Upper lobe of right lung (tissue), 1 donor: ENCODE data around the gene FARSB. TPM values are rescaled to one million over a fixed set of nuclear protein-coding genes. Genes with fewer than 3 reads are reported as not detected.
A peak's percentile ranks its signal among the peaks of the same experiment; 100 is the strongest.

Source experiments
- ATAC-seq: fragments of 200-7000 bp; cut with Tn5 transposase; one replicate; pipeline ENCODE4 v1.9.1; 2020; ENCODE audit warnings: mild to moderate bottlenecking, moderate library complexity
- DNase-seq: peaks from one replicate; pipeline ENCODE4 v3.0.0-alpha.2; 2020
- H3K27ac ChIP-seq: fragments of 200-600 bp; one replicate; pipeline ENCODE4 v1.8.0; 2022
- H3K27me3 ChIP-seq: fragments of 200-600 bp; one replicate; pipeline ENCODE4 v1.8.0; 2022; ENCODE audit warnings: mild to moderate bottlenecking
- H3K36me3 ChIP-seq: fragments of 200-600 bp; one replicate; pipeline ENCODE4 v1.8.0; 2022
- H3K4me1 ChIP-seq: fragments of 200-600 bp; one replicate; pipeline ENCODE4 v1.8.0; 2022
- H3K4me3 ChIP-seq: fragments of 200-600 bp; one replicate; pipeline ENCODE4 v1.8.0; 2022; ENCODE audit warnings: mild to moderate bottlenecking
- H3K9me3 ChIP-seq: fragments of 200-600 bp; one replicate; pipeline ENCODE4 v1.8.0; 2022
- CTCF ChIP-seq: fragments of 200-600 bp; IDR thresholded peaks from one replicate; pipeline ENCODE4 v1.8.0; 2022; ENCODE audit warnings: antibody characterized with exemption
- intact Hi-C: fragments of 100-400 bp; cut with DNase I; formaldehyde crosslinking; loops from one replicate; pipeline ENCODE4 v1.11.0; 2022
- total RNA-seq: library from RNA; stranded (reverse); fragmentation: NEBNext Ultra II Directional; extraction: Animal tissue kit (Norgen Biotek cat#: 25700); gene quantifications from one replicate; pipeline ENCODE4 v1.2.1, GENCODE V29; 2021
- donor health status: DM: no; HTN: yes; CAD: no; lungs with severe emphysema.

FARSB gene
- total RNA-seq, 1 donor from 2014 or later = 12.0 TPM

GRCh38 chr2:222627764-222628163 is 28.1 kb downstream of the FARSB start:
- Histone ChIP-seq H3K27me3 (no peaks in the 10 kb centered on the region), H3K9me3 (no peaks in the 10 kb centered on the region), H3K36me3 (peaks cover 82% of the 10 kb centered on the region), H3K4me3 (no peak overlapping the region), H3K4me1 (no peaks in the 10 kb centered on the region), H3K27ac (no peak overlapping the region)
- TF ChIP-seq CTCF = no peak
- ATAC-seq = no peak
- intact Hi-C loops = no loop called here
- DNase-seq = no peak

- intact Hi-C loops = no loop called here
- DNase-seq = no peak
- no peak for TF ChIP-seq CTCF
- H3K27ac ChIP-seq = no peak overlapping the region
- ATAC-seq = peak; percentile 45
- peaks cover 77% of the 10 kb centered on the region for H3K36me3 ChIP-seq
- H3K4me1 ChIP-seq = no peaks in the 10 kb centered on the region
- no peaks in the 10 kb centered on the region for H3K27me3 ChIP-seq
- no peaks in the 10 kb centered on the region for H3K9me3 ChIP-seq
- no peak overlapping the region for H3K4me3 ChIP-seq
Observed at GRCh38 chr2:222623756-222624309, 32.1 kb downstream of the FARSB start.

GRCh38 chr2:222622910-222623309 is 33.0 kb downstream of the FARSB start:
- H3K36me3 ChIP-seq = peaks cover 69% of the 10 kb centered on the region
- ATAC-seq = peak; percentile 73
- H3K27ac ChIP-seq = no peak overlapping the region

GRCh38 chr2:222621893-222622292 is 34.0 kb downstream of the FARSB start:
- ATAC-seq = no peak
- H3K36me3 ChIP-seq = peaks cover 69% of the 10 kb centered on the region
- no peaks in the 10 kb centered on the region for H3K9me3 ChIP-seq
- H3K4me1 ChIP-seq = no peaks in the 10 kb centered on the region
- intact Hi-C loops = no loop called here
- H3K4me3 ChIP-seq = no peak overlapping the region
- no peak for TF ChIP-seq CTCF
- H3K27me3 ChIP-seq = no peaks in the 10 kb centered on the region
- H3K27ac ChIP-seq = no peak overlapping the region
- DNase-seq = no peak

More at GRCh38 chr2:222622910-222623309, 33.0 kb downstream of the FARSB start:
- H3K9me3 ChIP-seq = no peaks in the 10 kb centered on the region
- intact Hi-C loops = no loop called here
- no peak for TF ChIP-seq CTCF
- no peaks in the 10 kb centered on the region for H3K27me3 ChIP-seq
- no peak overlapping the region for H3K4me3 ChIP-seq
- DNase-seq = no peak
- no peaks in the 10 kb centered on the region for H3K4me1 ChIP-seq

GRCh38 chr2:222615320-222615719 is 40.6 kb downstream of the FARSB start:
- H3K4me1 ChIP-seq = no peaks in the 10 kb centered on the region
- peaks cover 54% of the 10 kb centered on the region for H3K36me3 ChIP-seq
- DNase-seq (no peak), ATAC-seq (no peak)
- no peak for TF ChIP-seq CTCF
- no peak overlapping the region for H3K4me3 ChIP-seq
- H3K9me3 ChIP-seq = no peaks in the 10 kb centered on the region
- intact Hi-C loops = no loop called here
- no peaks in the 10 kb centered on the region for H3K27me3 ChIP-seq
- no peak overlapping the region for H3K27ac ChIP-seq
